ENCODE measurements around the gene FASTKD3. TPM values are rescaled to one million over a fixed set of nuclear protein-coding genes. Genes with fewer than 3 reads are reported as not detected.

The FASTKD3 gene
- total RNA-seq, 2 donors from 2014 or later: 4.6 TPM

GRCh38 chr5:7848296-7848695, 20.5 kb downstream of the FASTKD3 start:
- H3K36me3 ChIP-seq: no peaks in the 10 kb centered on the region
- peaks cover 0 to 23% of the 10 kb centered on the region in 2 donors for H3K4me1 ChIP-seq
- no peak overlapping the region for H3K4me3 ChIP-seq
- peaks cover 4% of the 10 kb centered on the region in 2 donors for H3K27me3 ChIP-seq
- TF ChIP-seq CTCF (IDR thresholded peaks at IDR 0.05): no peak
- no peak for DNase-seq (ENCODE audit: low spot score)
- no peak overlapping the region for H3K27ac ChIP-seq
- H3K9me3 ChIP-seq: no peaks in the 10 kb centered on the region

GRCh38 chr5:7846327-7846726, 22.5 kb downstream of the FASTKD3 start:
- Histone ChIP-seq H3K9me3 (no peaks in the 10 kb centered on the region), H3K27me3 (peaks cover 4% of the 10 kb centered on the region in 2 donors), H3K27ac (no peak overlapping the region), H3K4me3 (no peak overlapping the region), H3K4me1 (peaks cover 0 to 20% of the 10 kb centered on the region in 2 donors), H3K36me3 (no peaks in the 10 kb centered on the region)
- TF ChIP-seq CTCF (IDR thresholded peaks at IDR 0.05): no peak
- no peak for DNase-seq (ENCODE audit: low spot score)

DNA sequence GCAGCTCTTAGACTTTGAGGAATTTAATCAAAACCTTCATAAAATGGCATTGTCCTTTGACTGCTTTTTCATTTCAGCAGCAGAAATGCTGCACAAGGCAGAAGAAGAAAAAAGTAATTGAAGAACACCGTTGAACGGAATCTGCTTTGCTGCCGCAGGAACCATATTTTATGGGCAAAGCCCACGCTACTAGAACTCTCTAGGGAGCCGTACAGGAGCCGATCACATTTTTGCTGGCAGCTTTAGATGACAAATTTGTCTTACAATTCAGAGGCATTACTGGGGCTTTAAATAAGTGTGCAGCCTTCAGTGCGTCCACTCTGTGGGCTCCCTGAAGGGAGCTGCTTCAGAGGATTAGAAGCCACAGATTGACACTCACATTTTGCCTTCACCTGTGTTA, 23.3 kb downstream of the FASTKD3 start:
- H3K36me3 ChIP-seq: no peaks in the 10 kb centered on the region
- no peaks in the 10 kb centered on the region for H3K9me3 ChIP-seq
- H3K4me1 ChIP-seq: peaks cover 0 to 13% of the 10 kb centered on the region in 2 donors
- peaks cover 4% of the 10 kb centered on the region in 2 donors for H3K27me3 ChIP-seq
- TF ChIP-seq CTCF (IDR thresholded peaks at IDR 0.05): no peak
- H3K4me3 ChIP-seq: no peak overlapping the region
- no peak overlapping the region for H3K27ac ChIP-seq
- no peak for DNase-seq (ENCODE audit: low spot score)

GRCh38 chr5:7844901-7845300, 23.9 kb downstream of the FASTKD3 start:
- no peak overlapping the region for H3K4me3 ChIP-seq
- no peak for DNase-seq (ENCODE audit: low spot score)
- H3K27me3 ChIP-seq: peaks cover 0 to 4% of the 10 kb centered on the region in 2 donors
- no peaks in the 10 kb centered on the region for H3K9me3 ChIP-seq
- H3K27ac ChIP-seq: no peak overlapping the region
- no peaks in the 10 kb centered on the region for H3K36me3 ChIP-seq
- H3K4me1 ChIP-seq: peaks cover 0 to 6% of the 10 kb centered on the region in 2 donors
- no peak for TF ChIP-seq CTCF (IDR thresholded peaks at IDR 0.05)

DNA sequence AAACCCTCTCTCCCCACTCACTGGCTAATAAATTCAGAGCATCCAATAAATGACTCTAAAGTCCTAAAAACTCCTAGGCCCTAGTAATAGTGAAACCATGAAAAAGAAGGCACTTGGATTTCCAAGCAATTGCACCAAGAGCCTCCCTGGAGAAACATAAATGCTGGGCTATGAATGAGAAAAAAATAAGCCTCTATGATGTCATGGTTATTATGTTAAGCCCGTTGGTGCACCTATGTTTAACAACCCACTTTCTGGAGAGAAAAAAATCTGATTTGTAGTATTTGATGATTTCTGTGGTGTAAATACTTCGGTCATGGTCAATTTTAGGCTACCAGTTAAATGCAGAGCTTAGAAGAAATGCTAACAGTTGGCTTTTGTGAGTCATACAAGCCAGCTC, 26.3 kb downstream of the FASTKD3 start:
- Histone ChIP-seq H3K27ac (no peak overlapping the region), H3K27me3 (no peaks in the 10 kb centered on the region), H3K9me3 (no peaks in the 10 kb centered on the region), H3K4me3 (no peak overlapping the region), H3K36me3 (no peaks in the 10 kb centered on the region), H3K4me1 (no peaks in the 10 kb centered on the region)
- TF ChIP-seq CTCF (IDR thresholded peaks at IDR 0.05): no peak
- no peak for DNase-seq (ENCODE audit: low spot score)

DNA sequence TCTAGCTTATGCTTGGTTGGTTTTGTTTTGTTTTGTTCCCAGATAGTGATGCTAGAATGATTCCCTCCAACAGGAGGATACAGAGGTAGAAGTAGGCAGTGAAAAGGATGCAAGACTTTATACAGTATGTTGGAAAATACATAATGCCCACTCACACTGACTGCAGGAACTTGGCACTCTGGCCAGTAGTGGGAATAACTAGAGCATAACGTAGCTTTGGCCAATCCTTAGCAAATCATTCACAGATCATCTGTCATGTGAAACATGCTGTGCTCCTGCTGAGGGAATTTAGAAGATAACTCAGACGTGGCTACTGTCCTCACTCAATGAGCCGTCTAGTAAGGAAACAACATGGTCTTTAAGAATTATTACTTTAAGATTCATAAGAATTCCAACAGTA, 31.4 kb downstream of the FASTKD3 start:
- Histone ChIP-seq H3K36me3 (no peaks in the 10 kb centered on the region), H3K27ac (no peak overlapping the region), H3K4me1 (no peaks in the 10 kb centered on the region), H3K4me3 (no peak overlapping the region), H3K9me3 (no peaks in the 10 kb centered on the region), H3K27me3 (no peaks in the 10 kb centered on the region)
- no peak for TF ChIP-seq CTCF (IDR thresholded peaks at IDR 0.05)
- DNase-seq (ENCODE audit: low spot score): no peak
